HG02885 (cell line): ENCODE data around the gene RHOD.
A peak's percentile ranks its signal among the peaks of the same experiment; 100 is the strongest.

Experiments
- ATAC-seq: cut with Tn5 transposase; IDR thresholded peaks from one replicate; pipeline ENCODE4 v1.9.1; 2021; ENCODE audit warnings: mild to moderate bottlenecking; ENCODE audit not compliant: unreplicated experiment, poor library complexity

The RHOD gene

GRCh38 chr11:67113231-67113721 is 56.6 kb downstream of the RHOD start:
- peak; percentile 62 for ATAC-seq

GRCh38 chr11:67114275-67114896 is 57.7 kb downstream of the RHOD start:
- ATAC-seq = no peak

GRCh38 chr11:67116758-67117105 is 60.1 kb downstream of the RHOD start:
- ATAC-seq = no peak

GRCh38 chr11:67117176-67117575 is 60.5 kb downstream of the RHOD start:
- no peak for ATAC-seq

GRCh38 chr11:67117672-67118180 is 61.1 kb downstream of the RHOD start:
- peak; percentile 9 for ATAC-seq

- ATAC-seq = peak; percentile 17
These were observed 61.6 kb downstream of the RHOD start for GRCh38 chr11:67118181-67118766.

- peak; percentile 74 for ATAC-seq
These were observed 62.3 kb downstream of the RHOD start, which contains the start of gene KDM2A for GRCh38 chr11:67118801-67119584. KDM2A (plus strand) TSS chr11:67119263; CDS start chr11:67121317, 2,054 bp downstream.

- ATAC-seq = peak; percentile 14
These were observed 63.1 kb downstream of the RHOD start for GRCh38 chr11:67119585-67120391.

GRCh38 chr11:67120456-67120855 is 63.8 kb downstream of the RHOD start:
- no peak for ATAC-seq

- no peak for ATAC-seq
These were observed 64.4 kb downstream of the RHOD start for GRCh38 chr11:67120881-67121710.
